ENCODE data around the gene IGHMBP2.
"Not testable (repeated sequence)": the region's sequence is repeated elsewhere in the genome, so short reads cannot be mapped to it uniquely, and the experiment has no call there.

Gene IGHMBP2

GRCh38 chr11:68903288-68904247 is at the start of gene IGHMBP2, which contains the start of gene MRPL21:
Gene IGHMBP2 (plus strand): TSS chr11:68903891. CDS start chr11:68903953, 62 bp downstream.
Gene MRPL21 (minus strand): TSS chr11:68903832. CDS start chr11:68903810, 22 bp downstream.
- DNase-seq: peak; percentile 82 to 86

- no peak for DNase-seq
Observed at GRCh38 chr11:68854273-68854958, 49.3 kb upstream of the IGHMBP2 start.

GRCh38 chr11:68855205-68855981 is 48.3 kb upstream of the IGHMBP2 start:
- peak; percentile 30 to 37 for DNase-seq

GRCh38 chr11:68856425-68857030 is 47.2 kb upstream of the IGHMBP2 start:
- not testable (repeated sequence) for DNase-seq

- no peak for DNase-seq
Observed at GRCh38 chr11:68857037-68857586, 46.6 kb upstream of the IGHMBP2 start.

GRCh38 chr11:68859123-68859522 is 44.6 kb upstream of the IGHMBP2 start:
- no peak for DNase-seq

GRCh38 chr11:68862421-68862820 is 41.3 kb upstream of the IGHMBP2 start:
- DNase-seq: no peak

GRCh38 chr11:68863553-68864265 is 40.0 kb upstream of the IGHMBP2 start:
- DNase-seq: no peak

- DNase-seq: no peak
Observed at GRCh38 chr11:68865241-68865640, 38.5 kb upstream of the IGHMBP2 start.

- DNase-seq: no peak
Observed at GRCh38 chr11:68867066-68867465, 36.6 kb upstream of the IGHMBP2 start.

GRCh38 chr11:68868221-68868835 is 35.4 kb upstream of the IGHMBP2 start:
- no peak for DNase-seq

GRCh38 chr11:68870470-68870869 is 33.2 kb upstream of the IGHMBP2 start:
- no peak for DNase-seq

GRCh38 chr11:68872216-68873003 is 31.3 kb upstream of the IGHMBP2 start:
- DNase-seq: no peak

GRCh38 chr11:68878022-68878421 is 25.7 kb upstream of the IGHMBP2 start:
- DNase-seq: no peak

- no peak for DNase-seq
Observed at GRCh38 chr11:68880851-68881250, 22.8 kb upstream of the IGHMBP2 start.

GRCh38 chr11:68881320-68881719 is 22.4 kb upstream of the IGHMBP2 start:
- no peak for DNase-seq

- DNase-seq: no peak
Observed at GRCh38 chr11:68882391-68882790, 21.3 kb upstream of the IGHMBP2 start.

GRCh38 chr11:68884827-68885226 is 18.9 kb upstream of the IGHMBP2 start:
- DNase-seq: not testable (repeated sequence)

GRCh38 chr11:68889948-68890446 is 13.7 kb upstream of the IGHMBP2 start:
- DNase-seq: no peak
